CD8-positive, alpha-beta memory T cell (primary cell): ENCODE measurements around the gene CFAP43. TPM values are rescaled to one million over a fixed set of nuclear protein-coding genes. Genes with fewer than 3 reads are reported as not detected.
A peak's percentile ranks its signal among the peaks of the same experiment; 100 is the strongest.

Experiments used
- CTCF ChIA-PET: fragments of 350-600 bp; sonication (Branson Sonifier 250); formaldehyde crosslinking; loops from one replicate; lab custom pipeline; 2021; ENCODE audit warnings: antibody characterized with exemption; lab: Charles Lee
- POLR2A ChIA-PET: fragments of 350-600 bp; sonication (Branson Sonifier 250); formaldehyde crosslinking; loops from one replicate; lab custom pipeline; 2021; ENCODE audit warnings: antibody characterized with exemption; lab: Charles Lee
- DNase-seq, 5 donors: peaks; one replicate each; pipeline versions ENCODE4 v3.0.0 to v3.0.0-alpha.2; 2020 to 2022; ENCODE audit warnings: mixed read lengths in 1 of 5
- H3K27ac ChIP-seq: one replicate; pipeline ENCODE4 v1.7.0; 2013; ENCODE audit warnings: low read depth, mild to moderate bottlenecking, low read length, moderate library complexity
- H3K27me3 ChIP-seq: 2 replicates; pipeline ENCODE4 v1.7.0; 2013; ENCODE audit warnings: low read length, mild to moderate bottlenecking; ENCODE audit not compliant: insufficient read depth, poor library complexity, severe bottlenecking
- H3K36me3 ChIP-seq: 2 replicates; pipeline ENCODE4 v1.7.0; 2013; ENCODE audit warnings: mild to moderate bottlenecking, low read length, moderate library complexity; ENCODE audit not compliant: insufficient read depth
- H3K4me1 ChIP-seq: 2 replicates; pipeline ENCODE4 v1.7.0; 2013; ENCODE audit warnings: mild to moderate bottlenecking, low read length, moderate library complexity; ENCODE audit not compliant: insufficient read depth
- H3K4me3 ChIP-seq: 2 replicates; pipeline ENCODE4 v1.7.0; 2013; ENCODE audit warnings: mild to moderate bottlenecking, low read length
- H3K9me3 ChIP-seq: 2 replicates; pipeline ENCODE4 v1.7.0; 2013; ENCODE audit warnings: mild to moderate bottlenecking, low read length
- H3K27ac Mint-ChIP-seq, 8 donors: one replicate each; pipeline ENCODE4 v1.8.0; 2020 to 2021; ENCODE audit warnings: mixed read lengths in 8 of 8, mild to moderate bottlenecking in 6 of 8, inconsistent platforms in 3 of 8, moderate library complexity in 3 of 8
- H3K27me3 Mint-ChIP-seq, 2 donors: one replicate each; pipeline ENCODE4 v1.8.0; 2020 to 2021; ENCODE audit warnings: mixed read lengths in 2 of 2, mild to moderate bottlenecking in 1 of 2, moderate library complexity in 1 of 2
- H3K36me3 Mint-ChIP-seq, 3 donors: one replicate each; pipeline ENCODE4 v1.8.0; 2020 to 2021; ENCODE audit warnings: mixed read lengths in 3 of 3, inconsistent platforms in 1 of 3, mild to moderate bottlenecking in 1 of 3
- H3K4me1 Mint-ChIP-seq, 3 donors: one replicate each; pipeline ENCODE4 v1.8.0; 2020 to 2021; ENCODE audit warnings: mixed read lengths in 3 of 3, inconsistent platforms in 1 of 3, mild to moderate bottlenecking in 1 of 3
- H3K4me3 Mint-ChIP-seq, 7 donors: one replicate each; pipeline ENCODE4 v1.8.0; 2020 to 2021; ENCODE audit warnings: mixed read lengths in 7 of 7, mild to moderate bottlenecking in 6 of 7, moderate library complexity in 4 of 7, inconsistent platforms in 2 of 7
- H3K9me3 Mint-ChIP-seq, 5 donors: one replicate each; pipeline ENCODE4 v1.8.0; 2020 to 2022; ENCODE audit warnings: mixed read lengths in 5 of 5, mild to moderate bottlenecking in 3 of 5, moderate library complexity in 2 of 5, inconsistent platforms in 1 of 5
- polyA plus RNA-seq: library from polyadenylated mRNA; unstranded; fragments of 300-500 nt; fragmentation: Illumina TruSeq; gene quantifications from one replicate; pipeline ENCODE4 v1.2.3, GENCODE V29; 2021
- total RNA-seq, 2 experiments: library from RNA; stranded (reverse); gene quantifications; one replicate each; pipeline ENCODE4 v1.2.3, GENCODE V29; 2021

Gene CFAP43
- total and polyA plus RNA-seq, 3 experiments from 2014 or later: 0.07 TPM; not detected in 2

DNA sequence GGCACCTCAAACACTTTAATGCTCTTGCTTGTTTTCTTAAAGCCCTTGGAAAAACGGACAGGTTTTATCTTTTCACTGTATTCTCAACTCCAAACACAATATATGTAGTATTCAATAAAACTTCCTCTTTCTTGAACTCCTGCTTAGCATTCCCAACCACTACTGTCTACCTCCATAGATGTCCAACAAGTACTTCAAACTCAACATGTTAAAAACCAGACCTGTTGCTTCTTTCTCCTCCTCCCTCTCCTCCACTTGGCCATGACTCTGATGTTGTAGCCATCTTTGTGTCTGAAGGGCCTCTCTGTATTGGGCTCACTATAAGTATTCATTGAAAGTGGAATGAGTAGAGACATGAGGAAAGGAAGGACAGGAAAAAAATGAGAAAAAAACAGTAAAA, 130.3 kb downstream of the CFAP43 start:
- Histone ChIP-seq H3K36me3 (no peaks in the 10 kb centered on the region), H3K27me3 (no peaks in the 10 kb centered on the region), H3K27ac (no peak overlapping the region), H3K9me3 (no peaks in the 10 kb centered on the region), H3K4me1 (no peaks in the 10 kb centered on the region), H3K4me3 (no peak overlapping the region)
- H3K4me1 Mint-ChIP-seq: no peaks in the 10 kb centered on the region
- no peak for DNase-seq
- no peak overlapping the region for H3K27ac Mint-ChIP-seq
- no peak overlapping the region for H3K4me3 Mint-ChIP-seq
- peaks cover 0 to 2% (median 0%) of the 10 kb centered on the region in 3 donors for H3K36me3 Mint-ChIP-seq
- CTCF ChIA-PET: no interaction called here
- H3K9me3 Mint-ChIP-seq: peaks cover 0 to 2% (median 0%) of the 10 kb centered on the region in 5 donors
- POLR2A ChIA-PET: no interaction called here
- peaks cover 4 to 21% of the 10 kb centered on the region in 2 donors for H3K27me3 Mint-ChIP-seq

DNA sequence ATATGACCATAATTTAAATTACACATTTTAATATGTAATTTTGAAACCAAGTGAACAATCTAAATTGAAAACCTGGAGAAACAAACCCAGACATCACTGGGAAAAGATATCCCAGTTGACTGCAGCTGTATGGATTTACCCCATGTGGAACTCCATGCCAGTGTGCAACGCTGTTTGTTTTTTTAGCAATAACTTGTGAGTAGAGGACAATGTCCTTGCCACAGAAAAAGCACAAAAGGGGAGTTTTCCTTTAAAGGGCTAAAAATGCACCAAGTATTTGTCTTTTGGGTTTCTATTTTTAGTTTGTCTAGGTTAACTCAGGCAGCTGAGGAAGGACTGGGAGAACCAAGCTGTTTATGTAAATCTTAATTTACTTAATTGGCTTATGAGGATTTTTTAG, 131.4 kb downstream of the CFAP43 start:
- H3K27ac ChIP-seq: no peak overlapping the region
- Mint-ChIP-seq H3K36me3 (peaks cover 0 to 7% (median 0%) of the 10 kb centered on the region in 3 donors), H3K27ac (no peak overlapping the region), H3K4me1 (no peaks in the 10 kb centered on the region), H3K27me3 (peaks cover 4 to 27% of the 10 kb centered on the region in 2 donors), H3K9me3 (peaks cover 0 to 3% (median 0%) of the 10 kb centered on the region in 5 donors), H3K4me3 (no peak overlapping the region)
- no peak for DNase-seq
- ChIA-PET POLR2A (no interaction called here), CTCF (interaction anchor here (1.0 to 1.6 kb wide), 2 partner anchors 21 to 22 kb away, joined by 3 read pairs; no protein-coding TSS in a partner anchor)
- H3K36me3 ChIP-seq: no peaks in the 10 kb centered on the region
- no peaks in the 10 kb centered on the region for H3K4me1 ChIP-seq
- H3K4me3 ChIP-seq: no peak overlapping the region
- H3K27me3 ChIP-seq: no peaks in the 10 kb centered on the region
- no peaks in the 10 kb centered on the region for H3K9me3 ChIP-seq

DNA sequence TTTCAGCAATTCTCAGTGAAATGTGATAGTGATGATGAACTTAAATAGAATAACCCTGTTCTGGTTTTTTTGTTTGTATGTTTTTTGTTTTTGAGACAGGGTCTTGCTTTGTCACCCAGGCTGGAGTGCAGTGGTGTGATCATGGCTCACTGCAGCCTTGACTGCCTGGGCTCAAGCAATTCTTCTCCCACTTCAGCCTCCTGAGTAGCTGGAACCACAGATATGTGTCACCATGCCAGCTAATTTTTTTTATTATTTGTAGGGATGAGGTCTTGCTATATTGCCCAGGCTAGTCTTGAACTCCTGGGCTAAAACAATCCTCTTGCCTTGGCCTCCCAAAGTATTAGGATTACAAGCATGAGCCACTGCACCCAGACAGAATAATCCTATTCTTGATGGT, 132.2 kb downstream of the CFAP43 start:
- CTCF ChIA-PET: interaction anchor here (1.0 to 1.6 kb wide), 2 partner anchors 21 to 23 kb away, joined by 3 read pairs; no protein-coding TSS in a partner anchor
- no peaks in the 10 kb centered on the region for H3K4me1 Mint-ChIP-seq
- Histone ChIP-seq H3K27ac (no peak overlapping the region), H3K36me3 (no peaks in the 10 kb centered on the region), H3K9me3 (no peaks in the 10 kb centered on the region), H3K4me1 (no peaks in the 10 kb centered on the region), H3K27me3 (no peaks in the 10 kb centered on the region), H3K4me3 (no peak overlapping the region)
- H3K4me3 Mint-ChIP-seq: peak overlapping the region in 1 of 7 donors; percentile 18
- DNase-seq: no peak
- POLR2A ChIA-PET: no interaction called here
- H3K36me3 Mint-ChIP-seq: peaks cover 0 to 7% (median 0%) of the 10 kb centered on the region in 3 donors
- H3K27ac Mint-ChIP-seq: no peak overlapping the region
- H3K27me3 Mint-ChIP-seq: peaks cover 4 to 27% of the 10 kb centered on the region in 2 donors
- H3K9me3 Mint-ChIP-seq: peaks cover 0 to 3% (median 0%) of the 10 kb centered on the region in 5 donors

DNA sequence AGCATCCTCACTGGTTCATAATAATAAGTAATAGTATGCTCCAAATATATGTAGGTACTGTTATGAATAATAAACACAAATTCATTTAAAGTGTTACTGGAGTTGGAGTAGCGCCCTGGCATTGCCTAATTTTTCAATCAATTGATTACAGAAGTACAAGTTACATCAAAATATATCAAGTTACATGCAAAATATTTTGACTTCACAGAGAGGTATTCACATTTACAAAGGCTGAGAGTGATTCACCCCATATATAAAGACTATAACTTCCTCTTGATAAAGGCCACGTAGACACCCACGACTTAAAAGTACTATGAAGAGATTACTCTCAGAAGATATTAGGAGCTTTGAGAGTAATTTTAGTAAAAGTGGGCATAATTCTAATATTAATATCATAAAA, 132.9 kb downstream of the CFAP43 start:
- Histone ChIP-seq H3K36me3 (no peaks in the 10 kb centered on the region), H3K4me3 (no peak overlapping the region), H3K27ac (no peak overlapping the region), H3K4me1 (no peaks in the 10 kb centered on the region), H3K27me3 (no peaks in the 10 kb centered on the region), H3K9me3 (no peaks in the 10 kb centered on the region)
- H3K27ac Mint-ChIP-seq: no peak overlapping the region
- ChIA-PET POLR2A (no interaction called here), CTCF (interaction anchor here (1.6 kb wide), 1 partner anchor 23 kb away, joined by 3 read pairs; no protein-coding TSS in a partner anchor)
- H3K27me3 Mint-ChIP-seq: peaks cover 5 to 27% of the 10 kb centered on the region in 2 donors
- peaks cover 0 to 7% (median 0%) of the 10 kb centered on the region in 3 donors for H3K36me3 Mint-ChIP-seq
- no peaks in the 10 kb centered on the region for H3K4me1 Mint-ChIP-seq
- H3K4me3 Mint-ChIP-seq: no peak overlapping the region
- DNase-seq: no peak
- peaks cover 0 to 3% (median 0%) of the 10 kb centered on the region in 5 donors for H3K9me3 Mint-ChIP-seq

DNA sequence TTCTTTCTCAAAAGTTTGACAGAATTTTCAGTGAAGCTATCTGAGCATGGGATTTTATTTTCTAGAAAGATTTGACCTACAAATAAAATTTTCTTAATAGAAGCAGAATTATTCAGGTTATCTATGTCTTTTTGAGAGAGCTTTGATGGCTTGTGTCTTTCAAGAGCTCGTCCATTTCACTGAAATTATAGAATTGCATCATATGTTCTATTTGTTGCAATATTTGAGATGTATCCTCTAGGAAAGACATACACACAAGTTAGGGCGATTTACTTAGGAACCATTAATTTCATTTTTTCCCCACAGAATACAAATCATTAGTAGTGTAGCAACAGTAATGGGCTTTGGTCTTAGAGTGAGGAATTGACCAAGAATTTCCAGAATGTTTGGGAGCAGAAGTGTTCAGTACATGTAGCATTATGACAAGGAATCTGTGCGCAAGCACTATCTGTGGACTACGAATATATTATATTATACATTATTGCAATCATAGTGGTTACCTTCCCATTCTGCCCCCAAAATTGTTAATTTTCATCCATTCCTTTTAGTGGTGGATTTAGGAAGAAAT, 133.7 kb downstream of the CFAP43 start:
- no peak for DNase-seq
- no peaks in the 10 kb centered on the region for H3K9me3 ChIP-seq
- no peaks in the 10 kb centered on the region for H3K36me3 ChIP-seq

DNA sequence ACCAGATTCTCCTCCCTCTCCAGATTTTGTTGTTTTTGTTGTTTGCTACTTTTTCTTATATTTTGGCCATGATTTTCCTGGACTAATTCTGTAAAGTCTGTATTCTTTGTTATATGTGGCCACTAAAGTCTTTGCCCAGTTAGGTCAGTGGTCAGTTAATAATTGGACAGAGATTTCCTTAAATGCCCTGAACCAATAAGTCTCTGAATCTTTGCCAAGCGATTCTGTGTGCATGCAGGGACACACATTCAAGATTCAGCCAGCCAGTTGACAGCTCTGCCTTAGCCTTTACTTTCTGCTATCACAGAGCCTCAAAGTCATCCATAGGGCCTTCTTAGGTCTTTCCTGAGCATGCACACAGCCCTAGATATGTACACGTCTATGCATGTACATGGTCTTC, 135.5 kb downstream of the CFAP43 start:
- DNase-seq: no peak
- ChIA-PET POLR2A (no interaction called here), CTCF (no interaction called here)
- no peak overlapping the region for H3K4me3 ChIP-seq
- Mint-ChIP-seq H3K27me3 (peaks cover 5 to 24% of the 10 kb centered on the region in 2 donors), H3K4me1 (no peaks in the 10 kb centered on the region), H3K9me3 (peaks cover 0 to 3% (median 0%) of the 10 kb centered on the region in 5 donors), H3K27ac (no peak overlapping the region), H3K4me3 (no peak overlapping the region), H3K36me3 (peaks cover 0 to 7% (median 0%) of the 10 kb centered on the region in 3 donors)
- H3K36me3 ChIP-seq: no peaks in the 10 kb centered on the region
- no peaks in the 10 kb centered on the region for H3K9me3 ChIP-seq
- no peaks in the 10 kb centered on the region for H3K27me3 ChIP-seq
- no peak overlapping the region for H3K27ac ChIP-seq
- no peaks in the 10 kb centered on the region for H3K4me1 ChIP-seq

More for the DNA sequence above, 133.7 kb downstream of the CFAP43 start:
- H3K27ac ChIP-seq: no peak overlapping the region
- H3K27me3 ChIP-seq: no peaks in the 10 kb centered on the region
- Mint-ChIP-seq H3K4me3 (no peak overlapping the region), H3K9me3 (peaks cover 0 to 3% (median 0%) of the 10 kb centered on the region in 5 donors), H3K27me3 (peaks cover 5 to 27% of the 10 kb centered on the region in 2 donors), H3K4me1 (no peaks in the 10 kb centered on the region), H3K36me3 (peaks cover 0 to 7% (median 0%) of the 10 kb centered on the region in 3 donors), H3K27ac (no peak overlapping the region)
- ChIA-PET CTCF (interaction anchor here (1.1 kb wide), 1 partner anchor 17 kb away, joined by 3 read pairs; no protein-coding TSS in a partner anchor), POLR2A (no interaction called here)
- H3K4me3 ChIP-seq: no peak overlapping the region
- no peaks in the 10 kb centered on the region for H3K4me1 ChIP-seq

DNA sequence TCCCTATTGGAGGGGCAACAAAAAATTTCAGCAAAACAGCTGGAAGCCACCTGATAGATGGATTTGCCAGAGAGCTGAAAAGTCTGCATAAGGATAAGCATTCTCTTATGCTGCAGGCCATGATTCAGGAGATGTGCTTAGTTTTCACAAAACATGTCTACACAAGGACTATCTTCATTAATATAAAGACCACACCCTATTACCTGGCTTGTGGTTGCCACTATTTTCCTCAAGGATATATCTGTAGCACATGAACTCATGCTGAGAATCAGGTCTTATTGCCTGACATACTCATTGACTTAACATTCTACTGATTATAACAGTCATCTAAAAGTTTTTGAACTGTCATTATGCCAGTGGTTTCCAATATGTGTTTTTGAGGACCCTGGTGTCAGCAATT, 139.4 kb downstream of the CFAP43 start:
- H3K4me1 ChIP-seq: no peaks in the 10 kb centered on the region
- Mint-ChIP-seq H3K4me1 (no peaks in the 10 kb centered on the region), H3K36me3 (peaks cover 0 to 7% (median 0%) of the 10 kb centered on the region in 3 donors), H3K4me3 (no peak overlapping the region), H3K9me3 (peaks cover 0 to 3% (median 0%) of the 10 kb centered on the region in 5 donors), H3K27me3 (peaks cover 1 to 22% of the 10 kb centered on the region in 2 donors), H3K27ac (no peak overlapping the region)
- H3K36me3 ChIP-seq: no peaks in the 10 kb centered on the region
- ChIA-PET POLR2A (no interaction called here), CTCF (no interaction called here)
- no peak for DNase-seq
- H3K4me3 ChIP-seq: no peak overlapping the region
- no peaks in the 10 kb centered on the region for H3K9me3 ChIP-seq
- no peaks in the 10 kb centered on the region for H3K27me3 ChIP-seq
- no peak overlapping the region for H3K27ac ChIP-seq

DNA sequence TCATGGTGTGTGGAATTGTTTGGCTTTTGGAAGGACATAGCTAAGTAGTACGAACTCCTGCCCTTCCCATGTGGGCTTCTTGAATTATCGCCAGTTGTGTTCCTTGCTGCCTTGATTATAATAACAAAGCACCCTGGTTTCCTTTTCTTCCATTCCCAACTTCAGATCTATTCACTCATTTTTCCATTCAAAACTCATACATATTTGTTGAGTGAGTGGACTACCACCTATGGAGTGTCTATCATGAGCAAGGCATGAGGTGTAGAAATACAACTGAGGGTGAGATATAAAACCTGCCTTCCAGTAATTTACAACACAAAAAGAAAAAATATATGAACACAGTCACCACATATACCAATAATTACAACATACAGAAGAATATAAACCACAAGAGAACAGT, 141.6 kb downstream of the CFAP43 start:
- CTCF ChIA-PET: no interaction called here
- Mint-ChIP-seq H3K4me1 (no peaks in the 10 kb centered on the region), H3K9me3 (no peaks in the 10 kb centered on the region), H3K4me3 (no peak overlapping the region), H3K36me3 (no peaks in the 10 kb centered on the region), H3K27me3 (peaks cover 1 to 10% of the 10 kb centered on the region in 2 donors), H3K27ac (no peak overlapping the region)
- H3K27me3 ChIP-seq: no peaks in the 10 kb centered on the region
- H3K36me3 ChIP-seq: no peaks in the 10 kb centered on the region
- no peak overlapping the region for H3K4me3 ChIP-seq
- no peaks in the 10 kb centered on the region for H3K9me3 ChIP-seq
- no peak for DNase-seq
- H3K27ac ChIP-seq: no peak overlapping the region
- POLR2A ChIA-PET: no interaction called here
- H3K4me1 ChIP-seq: no peaks in the 10 kb centered on the region
